Transverse colon (tissue), 4 donors: Measurements from ENCODE around the gene MUC22. TPM values are rescaled to one million over a fixed set of nuclear protein-coding genes. Genes with fewer than 3 reads are reported as not detected.

Experiments used
- DNase-seq: peaks from one replicate; pipeline ENCODE4 v3.0.0-alpha.2; 2019
- H3K27ac ChIP-seq, 4 donors: fragments of 200-600 bp; sonication (generic); 2 replicates each; pipeline ENCODE4 v1.5.1; 2016 to 2018; ENCODE audit warnings: inconsistent platforms in 4 of 4
- H3K27me3 ChIP-seq: fragments of 200-600 bp; sonication (generic); 2 replicates; pipeline ENCODE4 v1.5.1; 2017; ENCODE audit warnings: inconsistent platforms
- H3K36me3 ChIP-seq, 4 donors: fragments of 200-600 bp; sonication (generic); 2 replicates each; pipeline ENCODE4 v1.5.1; 2017 to 2019; ENCODE audit warnings: inconsistent platforms in 4 of 4
- H3K4me1 ChIP-seq, 4 donors: fragments of 200-600 bp; sonication (generic); 2 replicates each; pipeline ENCODE4 v1.5.1; 2017 to 2020; ENCODE audit warnings: inconsistent platforms in 4 of 4
- H3K4me3 ChIP-seq, 4 donors: fragments of 200-600 bp; sonication (generic); 1 replicate in 1 of 4; 2 replicates in 3 of 4; pipeline versions ENCODE4 v1.5.1 to v1.6.1; 2017 to 2019; ENCODE audit warnings: inconsistent platforms in 4 of 4
- H3K9me3 ChIP-seq, 2 donors: fragments of 200-600 bp; sonication (generic); 2 replicates each; pipeline ENCODE4 v1.5.1; 2017 to 2019; ENCODE audit warnings: inconsistent platforms in 2 of 2
- CTCF ChIP-seq, 5 experiments: fragments of 200-600 bp in 3 of 5; fragments of 450-650 bp in 2 of 5; sonication (generic) in 3 of 5; IDR thresholded peaks; 1 replicate in 2 of 5; 2 replicates in 3 of 5; pipeline ENCODE4 v1.5.1; 2016 to 2017; ENCODE audit warnings: antibody characterized with exemption in 5 of 5, inconsistent platforms in 3 of 5, mild to moderate bottlenecking in 2 of 5, moderate library complexity in 1 of 5
- EP300 ChIP-seq: sonication (generic); formaldehyde crosslinking; IDR thresholded peaks from one replicate; pipeline ENCODE4 v1.6.1; 2017; ENCODE audit warnings: antibody characterized with exemption, low read depth
- POLR2A ChIP-seq: fragments of 450-650 bp; IDR thresholded peaks from one replicate; pipeline ENCODE4 v1.6.1; 2016; ENCODE audit warnings: antibody characterized with exemption, mild to moderate bottlenecking, moderate library complexity
- POLR2AphosphoS5 ChIP-seq, 3 donors: sonication (generic); formaldehyde crosslinking; IDR thresholded peaks; one replicate each; pipeline ENCODE4 v1.6.1; 2016; ENCODE audit warnings: antibody characterized with exemption in 3 of 3
- WGBS, 2 donors: methylation state at CpG; one replicate each; pipeline ENCODE4 v1.1.5; 2018; ENCODE audit warnings: low coverage in 1 of 2; 5-methylcytosine and 5-hydroxymethylcytosine counted together
- in situ Hi-C, 4 donors: fragments of 200-750 bp; cut with MboI; loops; one replicate each; pipeline versions ENCODE4 v1.15.0 to v1.15.1; 2017; ENCODE audit warnings: low sequenced_read_pairs in 3 of 4, low pct_ligation_motif_present in 1 of 4, low pct_unique_long_range_greater_than_20kb in 1 of 4
- intact Hi-C: fragments of 100-400 bp; cut with DNase I; formaldehyde crosslinking; loops from one replicate; pipeline ENCODE4 v1.15.1; 2023; ENCODE audit warnings: low total_unique reads
- total RNA-seq, 4 donors: library from RNA; depleted of rRNA; stranded (reverse); fragments of >200 nt; gene quantifications; one replicate each; pipeline ENCODE4 v1.1.0, GENCODE V29; 2016

The MUC22 gene
- total RNA-seq, 4 donors from 2014 or later: not detected

GRCh38 chr6:30981942-30982772 lies 28.1 kb upstream of the MUC22 start:
- peaks cover 21% of the 10 kb centered on the region for H3K27me3 ChIP-seq
- H3K4me1 ChIP-seq: peaks cover 0 to 5% (median 0%) of the 10 kb centered on the region in 4 donors
- in situ Hi-C loops (no loop called here), intact Hi-C loops (no loop called here)
- H3K9me3 ChIP-seq: no peaks in the 10 kb centered on the region
- no peaks in the 10 kb centered on the region for H3K36me3 ChIP-seq
- TF ChIP-seq POLR2AphosphoS5 (IDR thresholded peaks at IDR 0.05): no peak
- TF ChIP-seq POLR2A: no peak
- DNase-seq: no peak
- 31 to 39% methylated on average over 6 to 13 of the region's 13 CpGs for WGBS, 2 donors
- H3K4me3 ChIP-seq: no peak overlapping the region
- H3K27ac ChIP-seq: no peak overlapping the region

GRCh38 chr6:30983439-30983838 lies 26.8 kb upstream of the MUC22 start, which contains the start of gene MUC21:
TSS of gene MUC21 (plus strand) at chr6:30983718. CDS start at chr6:30983959, 241 bp downstream.
- intact Hi-C loops: no loop called here

GRCh38 chr6:30985490-30985889 lies 24.8 kb upstream of the MUC22 start:
- in situ Hi-C loops (no loop called here), intact Hi-C loops (no loop called here)
- Histone ChIP-seq H3K27me3 (peaks cover 21% of the 10 kb centered on the region), H3K9me3 (no peaks in the 10 kb centered on the region), H3K36me3 (no peaks in the 10 kb centered on the region), H3K4me3 (no peak overlapping the region), H3K4me1 (peaks cover 0 to 5% (median 0%) of the 10 kb centered on the region in 4 donors), H3K27ac (no peak overlapping the region)
- 77 to 92% methylated on average over 5 of the region's 5 CpGs for WGBS, 2 donors
- TF ChIP-seq CTCF (IDR thresholded peaks at IDR 0.05): no peak
- TF ChIP-seq EP300: no peak
- no peak for TF ChIP-seq POLR2A
- no peak for TF ChIP-seq POLR2AphosphoS5 (IDR thresholded peaks at IDR 0.05)
- DNase-seq: no peak

More at GRCh38 chr6:30983439-30983838, 26.8 kb upstream of the MUC22 start, which contains the start of gene MUC21:
- in situ Hi-C loops: no loop called here
- H3K36me3 ChIP-seq: no peaks in the 10 kb centered on the region
- H3K27me3 ChIP-seq: peaks cover 21% of the 10 kb centered on the region
- DNase-seq: no peak
- 48 to 58% methylated on average over 3 to 6 of the region's 6 CpGs for WGBS, 2 donors
- H3K27ac ChIP-seq: no peak within 1 kb of the TSS
- H3K9me3 ChIP-seq: no peaks in the 10 kb centered on the region
- H3K4me1 ChIP-seq: peaks cover 0 to 5% (median 0%) of the 10 kb centered on the region in 4 donors
- H3K4me3 ChIP-seq: no peak within 1 kb of the TSS
- TF ChIP-seq EP300: no peak
- no peak for TF ChIP-seq POLR2AphosphoS5 (IDR thresholded peaks at IDR 0.05)
- TF ChIP-seq POLR2A: no peak
- TF ChIP-seq CTCF (IDR thresholded peaks at IDR 0.05): no peak

- H3K4me3 ChIP-seq: no peak overlapping the region
- TF ChIP-seq EP300 (no peak), POLR2A (no peak), CTCF (IDR thresholded peaks at IDR 0.05) (no peak), POLR2AphosphoS5 (IDR thresholded peaks at IDR 0.05) (no peak)
- no peaks in the 10 kb centered on the region for H3K9me3 ChIP-seq
- intact Hi-C loops (no loop called here), in situ Hi-C loops (no loop called here)
- 94% methylated on average over 6 of the region's 6 CpGs; no CpG with 5 or more reads in 1 of the 2 donors for WGBS, 2 donors
- H3K27ac ChIP-seq: no peak overlapping the region
- DNase-seq: no peak
- no peaks in the 10 kb centered on the region for H3K36me3 ChIP-seq
- no peaks in the 10 kb centered on the region for H3K4me1 ChIP-seq
- H3K27me3 ChIP-seq: peaks cover 15% of the 10 kb centered on the region
Measured at GRCh38 chr6:30987304-30987703, 23.0 kb upstream of the MUC22 start.
